GM12878 (cell line): ENCODE measurements around the gene ALCAM. TPM values are rescaled to one million over a fixed set of nuclear protein-coding genes. Genes with fewer than 3 reads are reported as not detected.

Experiments
- ATAC-seq: fragments of 200-7000 bp; cut with Tn5 transposase; 3 replicates; pipeline ENCODE4 v1.9.1; 2020; ENCODE audit warnings: mild to moderate bottlenecking, moderate library complexity
- BruUV-seq: library from RNA; stranded (reverse); fragments of 400-500 nt; replicated peaks from 2 replicates; lab custom pipeline; 2021; lab: Mats Ljungman, UMichigan
- CTCF ChIA-PET: fragments of 300-600 bp; sonication (Branson Sonifier 250); formaldehyde crosslinking; extraction: SDS; loops from one replicate; lab custom pipeline; 2021; ENCODE audit warnings: inconsistent platforms; lab: Yijun Ruan, JAX
- POLR2A ChIA-PET: fragments of 350-600 bp; formaldehyde crosslinking; extraction: SDS; loops from one replicate; lab custom pipeline; 2021; ENCODE audit warnings: inconsistent platforms; lab: Charles Lee
- RAD21 ChIA-PET: fragments of 300-600 bp; sonication (Branson Sonifier 250); formaldehyde crosslinking; loops from one replicate; lab custom pipeline; 2023; ENCODE audit warnings: antibody characterized with exemption; ENCODE audit not compliant: unreplicated experiment; lab: Charles Lee
- SMC1A ChIA-PET: fragments of 300-600 bp; sonication (Branson Sonifier 250); formaldehyde crosslinking; loops from one replicate; lab custom pipeline; 2023; ENCODE audit not compliant: unreplicated experiment, uncharacterized antibody; lab: Charles Lee
- DNase-seq: peaks from one replicate; pipeline ENCODE4 v3.0.0-alpha.2; 2011; ENCODE audit warnings: low read depth, low spot score
- FAIRE-seq: peaks from 3 replicates; lab custom pipeline; 2011; peaks lifted over from hg19 to GRCh38; lab: Jason Lieb, UNC
- H2AFZ ChIP-seq: 2 replicates; pipeline ENCODE4 v1.6.0; 2011; ENCODE audit warnings: low read depth, low read length, control low read depth; ENCODE audit not compliant: control insufficient read depth
- H3K27ac ChIP-seq: 2 replicates; pipeline ENCODE4 v1.5.1; 2011; ENCODE audit warnings: control low read depth; ENCODE audit not compliant: control insufficient read depth, insufficient read depth
- H3K27me3 ChIP-seq, 2 experiments: replicated peaks in 1 of 2; 2 replicates each; pipeline versions ENCODE4 v1.6.0 to v1.6.1; 2011; ENCODE audit warnings: low read length in 1 of 2; ENCODE audit not compliant: control insufficient read depth in 2 of 2, insufficient read depth in 2 of 2
- H3K36me3 ChIP-seq, 2 experiments: 2 replicates each; pipeline ENCODE4 v1.5.1; 2011; ENCODE audit warnings: low read length in 1 of 2; ENCODE audit not compliant: control insufficient read depth in 2 of 2, insufficient read depth in 2 of 2
- H3K4me1 ChIP-seq: 2 replicates; pipeline ENCODE4 v1.6.1; 2011; ENCODE audit warnings: mild to moderate bottlenecking, low read length, moderate library complexity, mixed read lengths; ENCODE audit not compliant: control insufficient read depth, insufficient read depth
- H3K4me2 ChIP-seq: 2 replicates; pipeline ENCODE4 v1.6.0; 2011; ENCODE audit warnings: control low read depth; ENCODE audit not compliant: control insufficient read depth, insufficient read depth
- H3K4me3 ChIP-seq: fragments of 200-600 bp; sonication (generic); 2 replicates; pipeline ENCODE4 v1.5.1; 2016
- H3K79me2 ChIP-seq: 2 replicates; pipeline ENCODE4 v1.6.0; 2011; ENCODE audit warnings: low read length; ENCODE audit not compliant: control insufficient read depth, insufficient read depth
- H3K9ac ChIP-seq: 2 replicates; pipeline ENCODE4 v1.8.0; 2011; ENCODE audit warnings: low read length, control low read depth, mixed read lengths; ENCODE audit not compliant: control insufficient read depth, insufficient read depth
- H3K9me3 ChIP-seq: replicated peaks from 3 replicates; pipeline ENCODE4 v1.5.1; 2011; ENCODE audit warnings: mild to moderate bottlenecking, low read length; ENCODE audit not compliant: control insufficient read depth, insufficient read depth
- H4K20me1 ChIP-seq: 2 replicates; pipeline ENCODE4 v1.6.0; 2011; ENCODE audit not compliant: control insufficient read depth, insufficient read depth
- PML ChIP-seq: IDR thresholded peaks from 2 replicates; pipeline ENCODE4 v1.6.1; 2012; ENCODE audit warnings: low read length, inconsistent platforms
- RAD51 ChIP-seq: fragments of 450-650 bp; IDR thresholded peaks from 2 replicates; pipeline ENCODE4 v1.6.1; 2016; ENCODE audit warnings: moderate library complexity, mild to moderate bottlenecking, inconsistent platforms
- RB1 ChIP-seq: fragments of 450-650 bp; formaldehyde crosslinking; IDR thresholded peaks from 2 replicates; pipeline ENCODE4 v1.6.1; 2017; ENCODE audit warnings: mild to moderate bottlenecking, borderline replicate concordance
- RCOR1 ChIP-seq: conservative IDR thresholded peaks from 2 replicates; pipeline ENCODE4 v1.6.1; 2012; ENCODE audit warnings: low read depth, low read length, improper control_type of control experiment
- STAT3 ChIP-seq: IDR thresholded peaks from 2 replicates; pipeline ENCODE4 v1.6.1; 2011; ENCODE audit warnings: low read depth, low read length, improper control_type of control experiment
- ZBTB4 ChIP-seq: fragments of 450-650 bp; formaldehyde crosslinking; IDR thresholded peaks from 2 replicates; pipeline ENCODE4 v1.4.0; 2022; ENCODE audit warnings: mild to moderate bottlenecking, moderate library complexity
- WGBS: methylation state at CpG from one replicate; pipeline ENCODE4 v1.1.6; 2016; ENCODE audit warnings: low lambda C conversion rate; ENCODE audit not compliant: insufficient replicate concordance, insufficient coverage; ENCODE audit errors: missing lambda C conversion rate; 5-methylcytosine and 5-hydroxymethylcytosine counted together
- in situ Hi-C: fragments of 300-500 bp; cut with MboI; formaldehyde crosslinking; loops from 9 replicates; pipeline ENCODE4 v1.14.3; 2018; ENCODE audit warnings: mixed read lengths
- intact Hi-C: fragments of 100-400 bp; cut with micrococcal nuclease; formaldehyde crosslinking; loops from one replicate; pipeline ENCODE4 v1.14.2; 2022; ENCODE audit not compliant: unreplicated experiment
- polyA plus RNA-seq, 11 experiments: library from polyadenylated mRNA; depleted of rRNA in 4 of 11; unstranded in 6 of 11; stranded (reverse) in 5 of 11; fragments of >200 nt; fragmentation: Nextera tagmentation in 4 of 11; fragmentation: Illumina TruSeq in 1 of 11; extraction: Ambion mirVana in 4 of 11; extraction: Trizol in 1 of 11; gene quantifications; 1 replicate in 1 of 11; 2 replicates in 10 of 11; pipeline versions ENCODE4 v1.2.1 to v1.2.3, GENCODE V29; 2011 to 2016; ENCODE audit warnings: inconsistent platforms in 2 of 11, missing spikeins in 2 of 11, low read depth in 1 of 11
- total RNA-seq, 4 experiments: library from RNA; depleted of rRNA in 3 of 4; stranded (reverse); fragments of >200 nt in 3 of 4; fragmentation: Illumina TruSeq in 1 of 4; extraction: Trizol in 1 of 4; gene quantifications; 2 replicates each; pipeline versions ENCODE4 v1.2.1 to v1.2.3, GENCODE V29; 2013 to 2021

ALCAM gene
- total and polyA plus RNA-seq, 10 of the 15 experiments (the other 5 are each of a cell fraction or from before 2014, with no cell fraction given) = 12.2 to 54.2 (median 32.6) TPM

GRCh38 chr3:105571005-105571404, 204.3 kb downstream of the ALCAM start:
- no peaks in the 10 kb centered on the region for H3K79me2 ChIP-seq
- no peaks in the 10 kb centered on the region for H4K20me1 ChIP-seq
- H3K27me3 ChIP-seq = no peaks in the 10 kb centered on the region
- ATAC-seq = peak; percentile 26; the same call in 2 of the 3 replicates
- intact Hi-C loops (no loop called here), in situ Hi-C loops (no loop called here)
- no peak overlapping the region for H2AFZ ChIP-seq
- H3K27ac ChIP-seq = no peak overlapping the region
- H3K36me3 ChIP-seq = peaks cover 0 to 2% of the 10 kb centered on the region in 2 experiments; a peak in 1 of 4 replicates
- H3K9ac ChIP-seq = no peak overlapping the region
- H3K4me3 ChIP-seq = no peak overlapping the region
- FAIRE-seq = no peak
- no peak for DNase-seq
- POLR2A ChIA-PET = no interaction called here
- RAD21 ChIA-PET = no interaction called here
- WGBS = 80% methylated on average over 5 of the region's 5 CpGs
- SMC1A ChIA-PET = interaction anchor here (0.6 kb wide), 1 partner anchor 9 kb away, joined by 3 read pairs; no protein-coding TSS in a partner anchor
- CTCF ChIA-PET = interaction anchor here (0.6 kb wide), 1 partner anchor 1034 kb away, joined by 3 read pairs; no protein-coding TSS in a partner anchor
- no peak for TF ChIP-seq RAD51
- TF ChIP-seq STAT3 = no peak
- no peak for TF ChIP-seq PML
- no peak for TF ChIP-seq RB1
- TF ChIP-seq RCOR1 = no peak
- no peak for TF ChIP-seq ZBTB4
- no TSS peak for BruUV-seq
- H3K4me1 ChIP-seq = 0 out of 2 replicates have a peak, but pooled peaks cover 2% of the 10 kb centered on the region
- H3K4me2 ChIP-seq = no peak overlapping the region
- H3K9me3 ChIP-seq = no peaks in the 10 kb centered on the region
